PFSK-1 (cell line): Measurements from ENCODE around the gene SEPTIN6.

Experiments
- FOXP2 ChIP-seq: optimal IDR thresholded peaks from 2 replicates; pipeline ENCODE3; 2011; ENCODE audit warnings: borderline replicate concordance, control low read depth, inconsistent platforms; ENCODE audit not compliant: insufficient read depth; ENCODE audit errors: extremely low read length, extremely low read depth
- POLR2AphosphoS5 ChIP-seq: IDR thresholded peaks from 2 replicates; pipeline ENCODE4 v1.6.1; 2012; ENCODE audit warnings: low read depth, mild to moderate bottlenecking, control low read depth, low read length, moderate library complexity
- REST ChIP-seq, 2 experiments: IDR thresholded peaks; 2 replicates each; pipeline versions ENCODE4 v1.6.1 to v1.8.0; 2011 to 2012; ENCODE audit warnings: low read depth in 2 of 2, low read length in 2 of 2, control low read depth in 1 of 2, inconsistent platforms in 1 of 2, mild to moderate bottlenecking in 1 of 2, moderate library complexity in 1 of 2; ENCODE audit not compliant: insufficient read depth in 1 of 2
- SIN3A ChIP-seq: IDR thresholded peaks from 2 replicates; pipeline ENCODE4 v1.6.1; 2012; ENCODE audit warnings: mild to moderate bottlenecking, low read length, moderate library complexity, borderline replicate concordance; ENCODE audit not compliant: insufficient read depth
- TAF1 ChIP-seq: IDR thresholded peaks from 2 replicates; pipeline ENCODE4 v1.6.1; 2012; ENCODE audit warnings: low read length, control low read depth, borderline replicate concordance; ENCODE audit not compliant: insufficient read depth

SEPTIN6 gene

GRCh38 chrX:119692191-119693039 lies 553 bp downstream of the SEPTIN6 start:
- TF ChIP-seq SIN3A (no peak), POLR2AphosphoS5 (no peak; the same call in 1 of the 2 replicates), REST (IDR thresholded peaks at IDR 0.05; ENCODE audit: insufficient read depth in 1 of 2, low read depth in 2 of 2, low read length in 2 of 2) (no peak), FOXP2 (no peak), TAF1 (no peak)

- no peak for TF ChIP-seq REST (IDR thresholded peaks at IDR 0.05; ENCODE audit: insufficient read depth in 1 of 2, low read depth in 2 of 2, low read length in 2 of 2)
- no peak for TF ChIP-seq POLR2AphosphoS5
- no peak for TF ChIP-seq FOXP2
- no peak for TF ChIP-seq TAF1
- 0 out of 2 replicates have a peak, but pooled peaks have one; percentile 30 for TF ChIP-seq SIN3A
Measured at GRCh38 chrX:119690921-119691716, 1.8 kb downstream of the SEPTIN6 start.

DNA sequence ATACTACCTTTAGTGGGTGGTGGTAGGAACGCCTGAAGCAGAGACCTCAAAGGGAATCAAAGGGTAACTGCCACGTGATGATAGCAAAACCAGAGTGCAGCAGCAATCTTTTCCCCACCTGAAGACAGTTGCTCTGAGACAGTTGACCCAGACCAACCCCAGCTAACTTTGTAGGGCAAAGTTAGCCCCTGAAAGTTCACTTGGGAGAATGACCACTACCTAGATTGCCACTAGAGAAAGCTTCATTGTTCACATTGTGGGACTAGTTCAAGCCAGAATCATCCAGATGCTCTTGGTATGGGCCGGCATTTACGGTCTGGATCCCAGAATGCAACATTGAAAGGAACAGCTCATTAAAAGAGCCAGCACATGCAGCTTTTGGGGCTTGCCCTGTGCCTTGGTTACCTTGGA lies 4.1 kb downstream of the SEPTIN6 start:
- TF ChIP-seq SIN3A = no peak
- no peak for TF ChIP-seq TAF1
- no peak for TF ChIP-seq POLR2AphosphoS5
- no peak for TF ChIP-seq REST (IDR thresholded peaks at IDR 0.05; ENCODE audit: insufficient read depth in 1 of 2, low read depth in 2 of 2, low read length in 2 of 2)
- no peak for TF ChIP-seq FOXP2

DNA sequence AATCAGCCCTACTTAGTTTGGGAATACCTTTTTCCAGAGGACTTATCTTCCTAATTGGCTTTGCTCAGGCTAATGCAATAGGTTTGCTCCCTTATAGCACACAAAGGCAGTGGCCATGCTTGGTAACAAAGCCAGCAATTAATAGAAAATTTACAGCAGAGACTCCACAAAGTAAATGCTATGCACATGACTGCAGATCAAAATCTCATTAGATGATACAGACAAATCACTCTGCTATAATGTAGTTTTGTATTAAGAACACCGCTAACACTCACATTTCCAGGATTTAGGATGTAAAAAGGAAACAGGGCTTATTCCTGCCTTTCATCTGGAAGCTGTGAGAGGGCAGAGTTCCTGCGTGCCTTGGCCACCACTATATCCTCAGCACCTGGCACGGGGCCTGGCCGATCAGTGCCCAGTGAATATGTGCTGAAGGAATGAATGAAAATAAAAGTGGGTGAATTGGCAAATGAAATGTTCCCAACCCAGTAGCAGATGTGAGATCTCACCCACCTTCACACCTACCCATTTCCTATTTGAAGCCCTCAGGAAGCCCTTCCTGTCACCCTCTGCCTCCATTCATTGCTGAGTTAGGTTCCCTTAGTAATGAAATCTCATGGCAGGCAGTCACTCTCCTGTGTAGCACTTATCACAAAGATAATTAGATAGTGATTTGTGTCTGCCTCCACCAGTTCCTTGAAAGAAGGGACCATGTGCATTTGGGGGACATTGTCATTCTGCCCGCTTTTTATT lies 5.1 kb downstream of the SEPTIN6 start:
- TF ChIP-seq FOXP2 (no peak), POLR2AphosphoS5 (no peak), REST (IDR thresholded peaks at IDR 0.05; ENCODE audit: insufficient read depth in 1 of 2, low read depth in 2 of 2, low read length in 2 of 2) (no peak), TAF1 (no peak), SIN3A (no peak)
